Measurements from ENCODE around the gene KIAA0753. TPM values are rescaled to one million over a fixed set of nuclear protein-coding genes. Genes with fewer than 3 reads are reported as not detected.
"Not testable (repeated sequence)": the region's sequence is repeated elsewhere in the genome, so short reads cannot be mapped to it uniquely, and the experiment has no call there.

KIAA0753 gene
- total RNA-seq, 2 donors from 2014 or later, result 17.7 to 21.6 TPM

- no peak for DNase-seq (ENCODE audit: low spot score)
- intact Hi-C loops (cut with DNase I), result no loop called here
These were observed 30.1 kb upstream of the KIAA0753 start for GRCh38 chr17:6670571-6670970.

- DNase-seq (ENCODE audit: low spot score), result no peak
- intact Hi-C loops (cut with DNase I), result loop anchor here (5.0 to 10.0 kb wide), 2 partner anchors 173 to 335 kb away; no protein-coding TSS in a partner anchor
These were observed 29.1 kb upstream of the KIAA0753 start for GRCh38 chr17:6669479-6670212.

- intact Hi-C loops (cut with DNase I), result loop anchor here (5.0 to 10.0 kb wide), 2 partner anchors 173 to 336 kb away; no protein-coding TSS in a partner anchor
- DNase-seq (ENCODE audit: low spot score), result no peak
These were observed 28.4 kb upstream of the KIAA0753 start for GRCh38 chr17:6668727-6669425.

GRCh38 chr17:6668219-6668618 lies 27.7 kb upstream of the KIAA0753 start:
- no peak for DNase-seq (ENCODE audit: low spot score)

GRCh38 chr17:6667516-6667915 lies 27.0 kb upstream of the KIAA0753 start:
- no peak for DNase-seq (ENCODE audit: low spot score)
- intact Hi-C loops (cut with DNase I), result loop anchor here (5.0 to 10.0 kb wide), 2 partner anchors 175 to 337 kb away; no protein-coding TSS in a partner anchor

More at GRCh38 chr17:6668219-6668618, 27.7 kb upstream of the KIAA0753 start:
- intact Hi-C loops (cut with DNase I), result loop anchor here (5.0 to 10.0 kb wide), 2 partner anchors 174 to 337 kb away; no protein-coding TSS in a partner anchor

- intact Hi-C loops (cut with DNase I), result loop anchor here (5.0 to 10.0 kb wide), 2 partner anchors 176 to 338 kb away; no protein-coding TSS in a partner anchor
- DNase-seq (ENCODE audit: low spot score), result no peak
These were observed 26.0 kb upstream of the KIAA0753 start for GRCh38 chr17:6666557-6666956.

GRCh38 chr17:6666077-6666521 lies 25.6 kb upstream of the KIAA0753 start:
- intact Hi-C loops (cut with DNase I), result loop anchor here (5.0 to 10.0 kb wide), 2 partner anchors 176 to 339 kb away; no protein-coding TSS in a partner anchor
- peak; percentile 91 for DNase-seq (ENCODE audit: low spot score)

- DNase-seq (ENCODE audit: low spot score), result not testable (repeated sequence)
- intact Hi-C loops (cut with DNase I), result loop anchor here (10.0 kb wide), 1 partner anchor 342 kb away; no protein-coding TSS in a partner anchor
These were observed 22.7 kb upstream of the KIAA0753 start for GRCh38 chr17:6663200-6663599.

GRCh38 chr17:6661464-6661848 lies 20.9 kb upstream of the KIAA0753 start:
- intact Hi-C loops (cut with DNase I), result loop anchor here (10.0 kb wide), 1 partner anchor 343 kb away; no protein-coding TSS in a partner anchor
- DNase-seq (ENCODE audit: low spot score), result no peak

- intact Hi-C loops (cut with DNase I), result loop anchor here (10.0 kb wide), 1 partner anchor 344 kb away; no protein-coding TSS in a partner anchor
- no peak for DNase-seq (ENCODE audit: low spot score)
These were observed 20.4 kb upstream of the KIAA0753 start for GRCh38 chr17:6660805-6661463.

- intact Hi-C loops (cut with DNase I), result loop anchor here (10.0 kb wide), 1 partner anchor 345 kb away; no protein-coding TSS in a partner anchor
- no peak for DNase-seq (ENCODE audit: low spot score)
These were observed 19.6 kb upstream of the KIAA0753 start for GRCh38 chr17:6660101-6660500.

GRCh38 chr17:6658411-6658810 lies 17.9 kb upstream of the KIAA0753 start:
- DNase-seq (ENCODE audit: low spot score); intact Hi-C loops (cut with DNase I): not testable (repeated sequence)

GRCh38 chr17:6657633-6658287 lies 17.2 kb upstream of the KIAA0753 start:
- intact Hi-C loops (cut with DNase I), result no loop called here
- no peak for DNase-seq (ENCODE audit: low spot score)

GRCh38 chr17:6656797-6657632 lies 16.5 kb upstream of the KIAA0753 start:
- intact Hi-C loops (cut with DNase I); DNase-seq (ENCODE audit: low spot score): not testable (repeated sequence)

- intact Hi-C loops (cut with DNase I); DNase-seq (ENCODE audit: low spot score): not testable (repeated sequence)
These were observed 15.3 kb upstream of the KIAA0753 start for GRCh38 chr17:6655732-6656361.

GRCh38 chr17:6654841-6655731 lies 14.6 kb upstream of the KIAA0753 start:
- no peak for DNase-seq (ENCODE audit: low spot score)
- intact Hi-C loops (cut with DNase I), result no loop called here

All from posterior vena cava (tissue), 2 donors.